ENCODE measurements around the gene NOX3.
"Not testable (repeated sequence)": the region's sequence is repeated elsewhere in the genome, so short reads cannot be mapped to it uniquely, and the experiment has no call there.

Gene NOX3, protein sequence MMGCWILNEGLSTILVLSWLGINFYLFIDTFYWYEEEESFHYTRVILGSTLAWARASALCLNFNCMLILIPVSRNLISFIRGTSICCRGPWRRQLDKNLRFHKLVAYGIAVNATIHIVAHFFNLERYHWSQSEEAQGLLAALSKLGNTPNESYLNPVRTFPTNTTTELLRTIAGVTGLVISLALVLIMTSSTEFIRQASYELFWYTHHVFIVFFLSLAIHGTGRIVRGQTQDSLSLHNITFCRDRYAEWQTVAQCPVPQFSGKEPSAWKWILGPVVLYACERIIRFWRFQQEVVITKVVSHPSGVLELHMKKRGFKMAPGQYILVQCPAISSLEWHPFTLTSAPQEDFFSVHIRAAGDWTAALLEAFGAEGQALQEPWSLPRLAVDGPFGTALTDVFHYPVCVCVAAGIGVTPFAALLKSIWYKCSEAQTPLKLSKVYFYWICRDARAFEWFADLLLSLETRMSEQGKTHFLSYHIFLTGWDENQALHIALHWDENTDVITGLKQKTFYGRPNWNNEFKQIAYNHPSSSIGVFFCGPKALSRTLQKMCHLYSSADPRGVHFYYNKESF

DNA sequence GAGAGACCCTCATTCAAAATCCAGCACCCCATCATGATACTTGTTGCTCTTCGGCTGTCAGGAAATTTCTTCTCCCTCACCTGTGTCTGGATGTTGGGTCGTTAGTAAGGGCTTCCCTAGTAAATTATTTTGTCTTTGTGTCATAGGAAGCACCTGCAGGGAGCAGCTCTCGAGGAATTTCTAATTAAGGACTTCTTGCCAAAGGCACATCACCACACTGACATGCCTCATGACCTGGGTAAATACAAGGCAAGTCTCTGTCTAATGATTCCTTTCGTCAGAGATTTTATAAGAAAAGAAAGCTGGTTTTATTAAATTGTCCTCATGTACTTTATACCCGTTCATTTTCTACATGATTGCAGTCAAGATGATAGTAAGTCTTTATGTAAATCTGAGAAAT is at the start of gene NOX3:
NOX3 (minus strand) TSS at position 74 of the 400 bp plus-strand sequence; CDS start at position 35, 39 bp downstream.
- no peak for DNase-seq

- no peak for DNase-seq
Measured at GRCh38 chr6:155504848-155505607, 49.4 kb upstream of the NOX3 start.

DNA sequence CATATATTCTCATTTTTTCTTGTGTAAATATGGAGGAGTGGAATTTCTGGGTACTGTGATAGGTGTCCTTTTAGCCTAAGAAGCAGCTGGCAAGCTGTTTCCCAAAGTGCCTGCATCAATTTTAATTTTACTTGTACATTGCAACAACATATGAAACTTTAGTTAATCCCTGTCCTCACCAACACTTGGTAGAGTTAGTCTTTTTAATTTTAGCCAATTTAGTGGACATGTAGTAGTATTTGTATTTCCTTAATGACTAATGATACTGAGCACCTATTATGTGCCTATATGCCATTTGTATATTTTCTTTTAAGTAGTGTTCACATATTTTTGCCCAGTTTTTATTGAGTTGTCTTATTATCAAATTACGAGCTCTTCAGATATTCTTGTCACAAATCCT is 46.8 kb upstream of the NOX3 start:
- DNase-seq, result no peak

DNA sequence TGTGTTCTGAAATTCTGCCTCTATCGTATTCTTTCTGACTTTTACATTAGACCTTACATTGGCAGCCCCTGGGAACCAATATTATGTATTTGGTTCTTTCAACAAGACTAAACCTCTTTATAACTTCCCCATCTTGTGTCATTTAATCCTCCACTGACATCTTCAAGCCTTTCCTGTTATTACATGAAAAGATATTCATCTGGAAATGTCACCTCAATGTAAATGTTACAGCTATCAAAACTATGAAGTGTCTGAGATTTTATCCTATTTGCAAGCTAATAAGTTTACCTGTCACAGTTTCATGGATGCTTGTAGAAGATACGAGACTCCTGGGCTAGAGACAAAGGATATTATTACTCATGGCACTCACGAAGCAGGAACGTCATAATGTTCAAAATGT is 43.9 kb upstream of the NOX3 start:
- DNase-seq, result no peak

- no peak for DNase-seq
Measured at GRCh38 chr6:155498370-155498769, 42.7 kb upstream of the NOX3 start.

DNA sequence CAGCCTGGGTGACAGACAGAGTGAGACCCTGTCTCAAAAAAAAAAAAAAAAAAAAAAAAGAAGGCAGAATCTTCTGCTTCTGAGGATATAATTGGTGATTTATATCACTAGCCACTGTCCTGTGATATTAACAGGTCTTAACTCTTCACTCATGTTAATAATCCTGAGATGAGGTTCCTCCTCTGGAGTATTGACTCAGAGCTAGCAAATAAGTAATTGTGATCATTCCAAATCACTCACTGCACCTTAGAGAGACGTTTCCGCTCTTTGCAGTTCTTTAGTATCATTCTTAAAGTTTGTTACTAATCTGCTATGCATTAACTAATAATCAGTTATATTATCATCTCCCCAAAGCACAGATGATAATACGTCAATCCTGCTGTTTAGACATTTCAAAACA is 41.6 kb upstream of the NOX3 start:
- no peak for DNase-seq

- DNase-seq, result no peak
Measured at GRCh38 chr6:155495011-155495768, 39.6 kb upstream of the NOX3 start.

GRCh38 chr6:155493694-155494143 is 38.1 kb upstream of the NOX3 start:
- no peak for DNase-seq

- DNase-seq, result no peak
Measured at GRCh38 chr6:155493026-155493693, 37.5 kb upstream of the NOX3 start.

DNA sequence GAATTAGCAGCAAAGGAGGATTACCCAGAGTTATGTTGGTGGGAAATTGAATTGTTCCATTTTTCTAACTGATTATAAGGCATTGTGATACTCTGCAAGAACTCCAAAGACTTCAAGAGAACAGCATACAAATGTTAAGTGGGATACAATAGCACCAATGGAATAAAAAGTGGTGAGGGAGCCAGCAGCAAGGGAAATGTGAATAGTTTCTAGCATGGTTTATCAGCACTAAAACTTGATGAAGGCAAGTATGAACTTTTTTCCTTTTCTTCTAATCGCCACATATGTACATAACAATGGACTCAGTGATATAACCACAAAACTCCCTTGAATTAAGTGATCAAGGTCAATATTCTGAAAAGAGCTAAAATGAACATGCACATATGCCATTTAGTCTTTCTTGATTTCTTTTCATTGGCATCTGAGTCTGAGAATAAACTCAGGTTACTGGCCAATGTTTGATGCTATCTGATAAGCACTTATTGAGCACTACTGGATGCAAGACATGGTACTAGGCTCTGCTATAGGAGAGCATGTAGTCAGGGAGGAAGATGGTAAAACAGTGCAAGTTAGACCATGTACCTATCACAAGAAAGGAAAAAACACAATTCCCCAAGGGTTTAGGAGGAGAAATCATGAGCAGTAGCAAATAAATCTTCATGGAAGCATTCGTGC is 36.6 kb upstream of the NOX3 start:
- no peak for DNase-seq

- DNase-seq, result no peak
Measured at GRCh38 chr6:155491421-155491820, 35.8 kb upstream of the NOX3 start.

- DNase-seq, result not testable (repeated sequence)
Measured at GRCh38 chr6:155488197-155488596, 32.6 kb upstream of the NOX3 start.

GRCh38 chr6:155487371-155488130 is 31.9 kb upstream of the NOX3 start:
- no peak for DNase-seq

DNA sequence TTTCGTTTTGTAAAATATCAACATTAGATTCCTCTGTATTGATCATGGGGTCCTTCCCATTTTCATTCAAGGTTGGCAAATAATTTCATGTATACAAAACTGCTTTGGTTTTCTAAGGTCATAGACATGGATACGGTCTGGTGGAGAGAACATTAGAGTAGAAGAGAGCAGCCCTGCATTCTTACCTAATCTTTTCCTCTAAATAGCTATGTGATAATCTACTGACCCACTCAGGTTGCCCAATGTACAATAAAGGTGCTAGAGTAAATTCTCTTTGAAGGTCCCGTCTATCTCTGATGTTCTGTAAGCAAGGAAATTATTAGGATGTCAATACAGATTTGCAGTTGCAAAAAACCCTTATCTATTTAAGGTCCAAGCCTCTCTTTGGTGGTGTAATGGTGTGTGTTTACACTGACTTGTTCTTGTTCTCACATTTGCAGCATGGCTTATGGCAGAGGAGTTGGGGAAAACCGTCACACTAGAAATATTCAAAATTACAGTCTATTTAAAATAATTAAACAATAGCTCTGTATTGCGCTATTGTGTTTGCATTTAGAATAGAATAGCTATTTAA is 31.2 kb upstream of the NOX3 start:
- DNase-seq, result no peak

DNA sequence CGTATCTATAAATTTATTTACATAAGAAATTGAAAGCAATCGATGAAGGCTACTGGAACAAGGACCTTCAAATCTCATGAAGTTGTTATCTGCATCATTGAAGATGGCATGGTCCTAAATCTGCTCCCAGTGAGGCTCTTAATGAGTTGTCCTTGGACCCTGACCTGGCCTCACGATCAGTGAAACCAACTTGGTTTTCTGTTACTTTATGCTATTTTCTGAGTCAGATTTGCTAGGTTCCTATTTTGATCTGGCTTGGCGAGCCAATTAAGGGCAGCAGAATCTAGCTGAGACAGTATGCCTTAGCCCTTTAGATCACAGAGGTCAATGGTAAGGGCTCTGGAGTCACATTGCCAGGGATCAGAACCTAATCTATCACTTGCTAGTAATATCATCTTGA is 30.1 kb upstream of the NOX3 start:
- no peak for DNase-seq

DNA sequence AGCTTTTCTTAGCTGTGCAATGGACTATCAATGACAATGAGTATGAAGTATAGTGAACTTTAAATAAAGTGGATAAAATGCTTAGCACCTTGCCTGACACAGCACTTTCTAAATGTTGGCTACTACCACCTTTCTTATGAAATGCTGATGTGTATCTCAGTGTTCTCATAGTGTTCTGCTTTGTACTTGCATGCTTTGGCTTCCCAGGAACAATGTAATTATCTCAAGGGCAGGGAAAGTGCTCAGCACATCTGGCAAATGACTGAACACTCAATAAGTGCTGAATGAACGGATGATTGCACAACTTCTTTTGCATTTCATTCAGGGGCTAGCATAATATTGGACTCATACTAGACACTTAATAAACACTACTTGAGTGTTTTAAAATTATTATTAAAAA is 28.2 kb upstream of the NOX3 start:
- no peak for DNase-seq

- no peak for DNase-seq
Measured at GRCh38 chr6:155481215-155481614, 25.6 kb upstream of the NOX3 start.

DNA sequence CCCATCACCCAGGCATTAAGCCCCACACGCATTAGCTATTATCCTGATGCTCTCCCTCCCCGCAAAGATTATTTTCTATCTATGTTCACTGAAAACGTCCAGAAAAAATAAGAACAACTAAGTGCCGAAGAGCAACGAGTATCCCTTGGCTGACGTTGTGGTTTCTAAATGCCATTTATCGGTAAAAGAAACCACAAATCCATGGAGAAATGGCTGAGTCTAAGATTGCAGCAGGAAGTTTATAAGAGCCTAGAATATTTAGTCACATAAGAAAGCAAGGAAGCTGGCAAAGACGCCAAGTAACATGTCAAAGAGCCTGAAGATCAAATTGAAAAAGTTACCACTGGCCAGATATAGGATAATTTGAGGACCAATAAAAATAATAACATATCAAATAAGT is 18.1 kb upstream of the NOX3 start:
- DNase-seq, result no peak

GRCh38 chr6:155472886-155473285 is 17.2 kb upstream of the NOX3 start:
- no peak for DNase-seq

GRCh38 chr6:155470979-155471616 is 15.5 kb upstream of the NOX3 start:
- DNase-seq, result not testable (repeated sequence)

Data from CD4-positive, alpha-beta T cell treated with Interleukin-15 for 1 hour (primary cell).